HuH-7.5 (cell line): ENCODE results near the gene RAMP1.
"Not testable (repeated sequence)": the region's sequence is repeated elsewhere in the genome, so short reads cannot be mapped to it uniquely, and the experiment has no call there.

Source experiments
- DNase-seq: peaks from one replicate; pipeline ENCODE4 v3.0.0; 2011; ENCODE audit warnings: low spot score

The RAMP1 gene

DNA sequence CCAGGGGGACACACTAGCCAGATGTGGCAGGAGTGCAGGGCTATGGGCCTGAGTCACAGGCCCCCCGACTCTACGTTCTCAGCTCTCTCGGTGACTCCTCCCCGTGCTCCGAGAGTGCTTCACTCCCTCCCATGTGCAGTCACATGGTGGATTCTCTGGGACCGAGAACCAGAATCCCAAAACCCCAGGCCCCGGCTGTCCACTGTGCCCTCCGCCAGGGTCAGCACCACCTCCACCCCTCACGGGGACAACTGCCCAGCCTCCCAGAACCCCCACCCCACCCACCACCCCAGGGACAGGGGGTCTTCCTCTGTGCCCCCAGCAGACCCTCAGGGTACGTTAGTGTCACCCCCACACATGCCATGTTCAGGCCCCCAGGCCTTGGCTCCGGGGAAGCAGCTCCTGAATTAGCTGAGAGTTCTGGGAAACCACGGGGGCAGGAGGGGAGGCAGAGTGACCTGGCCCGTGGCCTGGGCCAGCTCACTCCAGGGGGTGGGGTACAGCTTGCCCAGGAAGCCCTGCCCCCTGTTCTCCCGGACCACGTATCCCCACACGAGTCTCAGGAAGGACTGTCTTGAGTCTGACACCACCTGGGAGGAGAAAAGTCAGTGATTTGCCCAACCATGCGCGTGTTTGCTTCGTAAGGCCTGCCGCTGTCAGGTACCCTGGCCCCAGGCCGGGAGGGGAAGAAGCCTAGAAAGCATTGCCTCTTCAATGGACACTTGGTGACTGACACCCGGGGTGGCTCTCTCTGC, 4.4 kb downstream of the RAMP1 start:
- DNase-seq: no peak

DNA sequence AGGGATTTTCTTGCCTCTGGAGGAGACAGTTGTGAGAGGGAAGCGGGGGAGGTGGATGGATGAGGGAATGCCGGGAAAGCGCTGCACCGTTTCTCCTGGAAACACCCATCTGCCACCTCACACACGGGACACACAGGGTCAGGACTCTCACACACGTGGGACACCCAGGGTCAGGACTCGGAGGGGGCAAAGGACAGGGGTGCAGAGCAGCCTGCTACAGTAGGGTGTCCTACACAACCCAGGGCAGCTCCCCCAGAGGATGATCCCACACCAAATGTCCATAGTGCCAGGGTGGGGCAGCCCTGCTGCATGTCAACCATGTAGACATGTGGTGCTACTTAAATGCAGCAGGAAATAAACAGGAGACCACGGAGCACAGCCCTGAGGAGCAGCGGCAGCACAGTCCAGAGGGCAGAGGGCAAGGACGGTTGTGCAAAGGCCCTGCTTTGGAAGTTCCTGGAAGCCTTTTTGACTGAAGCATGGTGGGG, 5.1 kb downstream of the RAMP1 start:
- DNase-seq: peak; percentile 16

DNA sequence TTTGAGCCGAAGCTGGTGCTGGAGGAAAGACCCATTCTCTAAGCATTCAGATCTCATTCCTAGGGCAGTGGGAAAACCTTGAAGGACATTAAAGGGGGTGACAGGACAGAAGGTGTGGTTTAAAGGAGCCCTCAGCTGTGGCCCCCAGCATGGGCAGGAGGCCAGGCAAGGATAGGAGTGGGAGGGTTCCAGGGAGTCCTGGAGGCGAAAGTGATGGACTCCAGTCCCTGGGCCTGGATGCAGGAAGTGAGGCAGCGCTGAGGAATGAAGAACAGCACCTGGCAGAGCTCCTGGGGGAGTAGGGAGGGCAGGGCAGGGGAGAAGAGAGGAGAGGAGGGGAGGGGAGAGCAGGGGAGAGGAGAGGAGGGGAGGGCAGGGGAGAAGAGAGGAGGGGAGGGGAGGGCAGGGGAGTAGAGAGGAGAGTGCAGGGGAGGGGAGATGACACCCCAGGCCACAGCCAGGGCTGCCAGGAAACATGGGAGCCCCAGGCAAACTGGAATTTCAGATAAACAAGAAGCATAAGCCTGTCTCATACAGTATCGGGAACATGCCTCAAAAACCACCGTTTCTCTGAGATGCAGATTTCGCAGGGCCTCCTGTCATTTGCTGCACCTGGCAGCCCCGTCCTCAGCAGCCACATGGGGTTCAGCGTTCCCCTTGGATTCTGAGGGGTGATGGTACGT, 5.7 kb downstream of the RAMP1 start:
- peak; percentile 7 for DNase-seq

DNA sequence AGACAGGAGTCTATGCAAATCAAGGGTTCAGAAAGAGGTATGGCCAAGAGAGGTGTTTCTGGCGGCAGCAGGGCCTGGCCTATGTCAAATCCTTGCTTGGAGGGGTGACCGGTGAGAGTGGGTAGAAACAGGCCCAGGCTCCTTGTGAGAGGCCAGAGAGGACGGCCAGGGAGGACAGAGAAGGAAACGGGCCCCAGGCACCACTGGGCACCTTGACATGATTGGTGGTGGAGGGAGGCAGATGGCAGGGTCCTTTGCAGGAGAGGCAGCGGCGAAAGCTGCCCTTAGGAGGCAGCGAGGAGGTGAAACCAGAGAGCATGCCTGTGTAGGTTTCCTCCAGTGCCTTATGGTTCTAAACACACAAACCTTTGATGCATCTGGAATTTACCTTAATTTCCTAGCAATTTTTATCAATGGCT, 6.2 kb downstream of the RAMP1 start:
- peak; percentile 12 for DNase-seq

DNA sequence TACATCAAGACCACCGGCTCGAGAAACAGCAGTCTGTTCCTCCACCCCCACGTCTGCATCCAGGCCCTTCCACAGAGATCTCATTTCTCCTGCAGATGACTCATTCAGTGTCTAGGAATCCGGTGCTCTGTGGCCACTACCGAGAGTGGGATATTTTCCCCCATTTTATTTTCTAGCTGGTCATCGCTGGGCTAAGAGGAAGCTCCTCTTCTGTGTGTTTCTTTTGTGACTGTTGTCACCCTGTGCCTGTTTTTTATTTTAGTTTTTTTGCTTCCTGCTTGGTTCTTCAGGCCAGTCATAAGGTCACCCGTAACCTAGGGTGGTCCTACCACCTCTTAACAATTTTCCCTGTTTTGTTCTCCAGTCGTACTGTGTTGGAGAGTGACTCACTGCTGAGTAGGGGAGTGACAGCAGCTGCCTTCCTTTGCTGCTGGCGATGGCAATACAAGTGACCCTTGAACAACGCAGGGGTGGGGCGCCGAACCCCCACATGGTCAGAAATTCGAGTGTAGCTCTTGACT, 6.7 kb downstream of the RAMP1 start:
- DNase-seq: no peak

DNA sequence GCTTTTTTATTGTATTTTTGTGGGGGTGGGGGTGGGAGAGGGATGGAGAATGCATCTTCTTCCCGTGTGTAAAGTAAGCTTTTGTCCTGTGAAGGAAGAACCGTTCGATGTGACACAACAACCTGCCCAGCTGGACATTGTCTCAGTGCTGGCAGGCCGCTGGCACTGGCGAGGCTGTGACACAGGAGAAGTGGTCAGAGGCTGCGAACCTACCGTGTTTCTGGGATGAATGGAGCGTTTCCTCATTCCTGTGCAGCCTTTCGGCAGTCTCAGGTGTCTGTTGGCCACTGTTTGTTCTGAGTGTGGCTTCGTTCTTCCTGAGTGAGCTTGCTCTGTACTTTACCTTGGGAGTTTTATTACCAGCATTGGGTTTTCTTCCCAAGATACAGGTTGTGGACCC, 8.0 kb downstream of the RAMP1 start:
- DNase-seq: no peak

DNA sequence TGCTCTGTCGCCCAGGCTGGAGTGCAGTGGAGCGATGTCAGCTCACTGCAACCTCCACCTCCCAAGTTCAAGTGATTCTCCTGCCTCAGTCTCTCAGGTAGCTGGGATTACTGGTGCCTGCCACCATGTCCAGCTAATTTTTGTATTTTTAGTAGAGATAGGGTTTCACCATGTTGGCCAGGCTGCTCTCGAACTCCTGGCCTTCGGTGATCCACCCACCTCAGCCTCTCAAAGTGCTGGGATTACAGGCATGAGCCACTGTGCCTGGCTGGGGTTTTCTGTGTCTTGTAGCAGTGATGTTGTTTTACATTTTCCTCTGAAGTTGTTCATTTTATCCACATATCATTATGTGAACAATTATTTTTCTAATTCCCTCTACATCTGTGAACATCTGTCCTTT, 8.7 kb downstream of the RAMP1 start:
- DNase-seq: not testable (repeated sequence)

DNA sequence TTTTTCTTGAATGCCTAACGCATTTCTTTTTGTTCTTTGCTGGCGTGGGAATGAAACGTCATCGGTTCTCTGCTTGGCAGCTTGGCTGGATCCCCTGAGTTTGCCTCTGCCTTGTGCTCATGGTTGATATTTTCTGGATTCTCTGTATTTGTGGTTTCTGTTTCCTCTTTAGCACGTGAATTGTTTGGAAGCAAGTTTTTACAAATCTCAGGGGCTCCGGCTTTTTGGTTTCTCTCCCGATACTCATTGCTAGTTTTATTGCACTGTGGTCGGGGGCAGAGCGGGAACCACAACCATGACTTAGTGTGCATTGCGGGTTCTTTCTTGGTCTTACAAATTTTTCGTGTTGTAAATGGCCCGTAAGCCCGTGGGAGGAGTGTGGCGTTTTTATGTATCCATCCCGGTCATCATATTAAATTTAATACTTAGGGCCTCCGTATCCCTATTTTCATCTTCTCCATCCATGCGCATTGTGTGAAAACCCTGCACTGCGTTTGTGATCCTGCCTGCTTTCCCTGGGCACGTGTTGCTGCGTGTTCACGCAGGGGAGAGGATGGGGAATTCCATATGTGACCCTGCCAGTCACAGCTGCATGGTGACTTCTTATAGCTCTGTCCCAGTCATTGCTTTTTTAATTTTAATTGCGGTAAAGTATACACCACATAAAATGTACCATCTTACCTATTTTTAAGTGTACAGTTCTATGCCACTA, 9.4 kb downstream of the RAMP1 start:
- no peak for DNase-seq

DNA sequence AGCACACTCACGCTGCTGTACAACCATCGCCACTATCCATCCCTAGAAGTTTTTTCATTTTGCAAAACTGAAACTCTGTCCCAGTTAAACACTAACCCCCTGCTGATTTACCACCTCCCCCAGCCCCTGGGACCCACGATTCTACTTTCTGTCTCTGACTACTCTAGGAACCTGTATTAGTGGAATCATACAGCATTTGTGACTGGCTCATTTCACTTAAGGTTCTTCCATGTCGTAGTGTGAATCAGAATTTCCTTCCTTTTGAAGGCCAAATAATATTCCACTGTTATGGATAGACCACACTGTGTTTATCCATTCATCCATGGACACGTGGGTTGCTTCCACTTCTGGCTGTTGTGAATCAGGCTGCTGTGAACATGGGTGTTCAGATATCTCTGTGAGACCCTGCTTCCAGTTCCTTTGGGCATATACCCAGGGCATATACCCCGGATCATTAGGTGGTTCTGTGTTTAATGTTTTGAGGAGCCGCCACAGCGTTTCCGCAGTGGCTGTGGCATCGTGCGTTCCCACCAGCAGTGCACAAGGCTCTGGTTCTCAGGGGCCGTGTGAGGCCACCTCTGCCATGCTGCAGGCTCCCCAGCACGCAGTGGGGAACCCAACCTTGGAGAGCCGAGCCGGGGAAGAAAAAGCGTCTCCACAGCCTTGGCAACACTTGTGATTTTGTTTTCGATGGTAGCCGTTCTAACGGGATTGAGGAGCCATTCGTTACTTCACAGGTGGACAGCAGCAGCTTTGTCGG, 10.1 kb downstream of the RAMP1 start:
- no peak for DNase-seq

DNA sequence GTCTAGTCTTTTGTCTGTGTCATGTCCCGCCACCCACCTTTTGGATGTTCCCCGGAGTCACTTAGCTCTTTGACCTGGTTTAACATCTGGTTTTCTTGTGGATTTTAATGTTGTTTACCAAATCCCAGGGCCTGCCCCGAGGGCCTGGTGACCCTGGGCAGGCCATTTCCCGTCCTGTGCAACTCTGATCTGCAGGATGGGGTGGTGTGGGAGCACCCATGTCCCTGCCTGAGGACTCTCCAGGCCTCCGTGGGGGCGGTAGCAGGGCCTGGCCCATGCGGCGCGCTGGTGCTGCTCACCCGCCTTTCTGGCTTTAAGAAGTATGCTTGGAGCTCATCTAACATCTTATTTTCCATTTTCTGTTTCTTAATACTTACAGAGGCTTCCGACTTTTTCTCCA, 10.7 kb downstream of the RAMP1 start:
- DNase-seq: no peak

DNA sequence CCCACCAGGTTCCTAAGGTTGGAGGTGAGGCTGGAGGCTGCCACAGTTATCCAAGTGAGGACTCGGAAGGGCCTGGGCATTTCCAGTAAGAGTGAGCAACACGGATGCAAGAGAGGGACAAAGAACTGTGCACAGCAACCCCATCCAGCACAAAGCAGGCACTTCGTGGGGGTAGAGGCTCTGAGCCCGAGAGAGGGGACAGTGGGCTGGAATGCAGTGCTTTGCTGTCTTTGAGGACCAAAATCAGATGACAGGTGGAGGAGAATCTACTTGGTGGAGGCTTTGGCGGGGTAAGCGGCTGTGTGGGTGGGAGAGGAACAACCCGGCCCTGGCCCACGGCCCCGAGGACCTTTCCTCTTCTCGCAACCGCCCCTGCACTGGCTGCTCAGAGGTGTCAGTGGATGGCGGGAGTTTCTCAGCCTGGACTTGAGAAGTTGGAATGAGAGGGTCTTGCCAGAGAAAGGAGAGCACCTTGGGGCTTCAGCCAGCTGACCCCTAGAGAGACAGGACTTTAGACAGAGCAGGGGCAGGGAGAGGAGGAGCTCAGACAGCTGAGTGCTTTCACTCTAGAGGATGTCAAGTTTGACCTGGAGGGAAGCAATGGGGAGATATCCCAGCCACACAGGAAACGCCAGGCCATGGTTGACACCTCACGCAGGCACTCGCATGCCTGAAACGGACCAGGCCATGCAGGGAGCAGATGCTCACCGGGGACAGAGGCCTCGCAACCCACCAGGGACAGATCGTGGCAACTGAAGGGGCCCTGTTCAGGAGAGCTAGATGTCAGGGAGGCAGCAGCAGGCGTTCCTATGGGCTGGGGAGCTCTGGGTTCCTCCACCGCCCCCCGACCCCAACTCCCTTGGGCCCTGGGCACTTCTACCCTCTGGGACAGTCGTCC, 11.6 kb downstream of the RAMP1 start:
- no peak for DNase-seq

DNA sequence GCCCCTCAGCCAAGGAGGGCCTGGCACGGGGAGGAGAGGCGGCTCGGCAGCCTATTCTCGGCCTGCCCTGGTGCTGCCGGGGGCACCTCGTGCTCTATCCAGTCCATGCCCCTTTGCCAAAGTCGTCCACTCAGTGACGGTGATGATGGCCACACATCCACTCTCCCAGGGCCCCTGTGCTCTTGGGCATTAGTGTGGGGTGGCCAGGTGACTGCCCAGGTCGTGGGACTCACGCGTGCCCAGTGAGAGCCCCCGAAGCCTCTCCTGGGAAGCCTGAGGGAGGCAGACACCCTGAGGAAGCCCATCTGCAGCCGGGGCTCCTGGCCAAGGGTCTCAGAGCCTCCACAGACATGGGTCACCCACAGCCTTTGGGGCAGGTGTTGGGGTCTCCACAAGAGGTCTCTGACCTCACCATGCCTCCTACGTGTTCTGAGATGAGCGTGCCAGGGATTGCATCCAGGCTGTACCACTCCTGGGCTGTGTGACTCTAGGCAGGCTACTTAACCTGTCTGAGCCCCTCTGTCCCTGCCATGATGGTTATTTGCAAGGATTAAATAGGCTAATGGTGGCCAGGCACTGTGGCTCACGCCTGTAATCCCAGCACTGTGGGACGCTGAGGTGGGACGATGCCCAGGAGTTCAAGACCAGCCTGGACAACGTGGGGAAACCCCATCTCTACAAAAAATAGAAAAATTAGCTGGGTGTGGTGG, 12.9 kb downstream of the RAMP1 start:
- DNase-seq: no peak

DNA sequence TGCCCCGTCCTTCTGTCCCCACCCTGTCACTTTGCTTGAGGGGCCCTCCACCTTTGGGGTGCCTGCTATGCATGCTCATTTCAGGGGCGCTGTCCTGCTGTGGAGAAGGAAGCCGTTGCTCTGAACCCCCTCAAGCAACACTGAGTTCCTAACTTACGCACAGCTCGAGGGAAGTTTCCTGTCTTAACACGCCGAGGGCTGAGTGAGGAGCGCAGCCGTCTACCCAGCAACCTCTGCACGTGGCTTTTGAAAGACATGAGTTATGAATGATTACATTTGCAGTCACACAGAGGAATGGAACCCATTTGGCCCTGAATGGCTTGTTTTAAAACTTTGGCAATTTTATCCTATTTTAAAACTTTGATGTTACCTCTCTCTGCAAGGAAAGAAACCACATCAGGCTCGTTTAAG, 14.0 kb downstream of the RAMP1 start:
- no peak for DNase-seq

DNA sequence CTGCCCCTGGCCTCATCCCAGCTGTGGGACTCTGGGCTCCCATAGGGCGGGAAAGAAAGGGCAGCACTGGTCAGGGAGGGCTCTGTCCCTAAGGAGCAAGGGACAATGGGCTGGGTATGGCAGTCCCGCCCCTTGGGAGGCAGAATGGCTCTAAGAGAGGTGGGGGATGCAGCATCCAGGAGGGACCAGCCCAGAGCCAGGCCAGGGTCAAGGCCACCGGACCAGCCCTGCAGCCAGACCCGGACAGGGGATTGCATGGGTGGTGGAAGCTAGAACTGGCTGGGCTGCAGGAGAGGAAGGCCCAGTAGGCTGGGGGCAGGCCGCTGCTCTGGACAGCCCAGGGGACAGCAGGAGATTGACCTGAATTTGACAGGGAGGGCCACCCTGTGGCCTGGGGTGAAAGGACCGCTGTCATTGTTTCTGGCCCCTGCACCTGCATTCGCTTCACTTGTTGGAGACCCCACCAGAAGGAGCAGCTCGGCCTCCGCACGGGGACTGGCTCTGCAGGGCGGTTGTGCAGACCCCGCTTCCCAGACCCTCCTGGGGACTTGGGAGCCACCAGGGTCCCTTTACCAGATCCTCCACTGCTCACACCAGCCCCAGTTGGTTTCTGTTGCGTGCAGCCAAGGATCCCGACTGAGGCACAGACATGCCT, 14.6 kb downstream of the RAMP1 start:
- no peak for DNase-seq

DNA sequence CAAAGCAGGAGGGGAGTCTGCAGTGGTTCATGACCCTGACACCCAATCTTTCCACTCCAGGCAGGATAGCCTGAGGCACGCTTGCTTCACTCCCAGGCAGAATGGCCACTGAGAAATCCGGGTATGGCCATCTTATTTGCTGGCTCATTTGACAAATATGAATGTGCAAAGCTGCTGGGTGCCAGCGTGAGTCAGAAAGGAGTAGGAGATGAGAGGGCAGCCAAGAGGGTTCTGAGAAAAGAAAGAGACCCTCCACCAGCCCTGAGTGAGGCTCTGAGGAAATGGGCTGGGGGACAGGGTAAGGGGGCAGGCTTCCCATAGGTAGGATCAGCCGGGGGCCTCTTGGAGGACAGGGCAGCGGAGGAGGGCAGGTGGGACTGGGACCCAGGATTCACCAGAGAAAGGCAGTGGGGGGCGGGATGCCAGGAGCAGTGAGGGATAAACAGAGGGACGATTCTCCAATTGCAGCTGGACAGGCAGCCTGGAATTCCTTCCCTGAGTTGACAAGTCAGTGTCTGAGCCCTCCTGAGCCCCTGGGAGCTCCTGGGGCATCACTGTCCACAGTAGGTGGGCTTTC, 15.2 kb downstream of the RAMP1 start:
- no peak for DNase-seq

DNA sequence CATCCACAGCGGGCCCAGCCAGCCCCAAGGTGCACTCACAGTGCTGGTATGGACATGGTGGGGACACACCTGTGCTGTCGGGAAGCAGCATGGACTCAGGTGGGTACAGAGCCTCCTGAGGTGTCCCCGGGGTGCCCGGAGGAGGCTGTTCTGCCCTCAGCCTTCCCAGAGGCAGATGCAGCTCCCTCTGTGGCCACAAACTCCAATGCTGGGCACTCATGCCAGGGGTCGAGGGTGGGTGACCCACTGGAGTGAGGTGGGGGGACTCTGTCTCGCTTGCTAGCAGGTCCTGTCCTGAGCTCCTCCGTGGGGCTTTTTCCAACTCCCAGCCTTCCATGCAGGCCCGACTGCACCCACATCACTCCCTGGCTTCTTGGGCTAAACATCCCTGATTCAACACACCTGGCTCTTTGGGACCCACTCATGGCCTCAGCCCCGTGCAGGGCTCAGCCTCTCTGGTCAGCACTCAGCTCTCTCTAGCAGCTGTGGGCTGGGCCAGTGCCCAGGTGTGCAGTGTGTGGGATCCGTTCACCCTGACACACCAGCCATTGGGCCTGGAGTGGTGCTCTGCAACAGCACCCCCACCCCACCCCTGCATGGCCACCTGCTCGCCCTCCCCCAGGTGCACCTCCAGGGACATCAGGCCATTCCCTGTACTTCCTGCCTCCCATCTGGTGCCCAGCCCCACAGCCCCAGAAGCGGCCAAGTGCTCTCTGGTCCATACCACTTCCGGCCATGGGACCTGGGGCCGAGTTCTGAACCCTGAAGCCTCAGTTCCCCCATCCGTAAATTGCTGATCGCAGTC, 16.0 kb downstream of the RAMP1 start:
- DNase-seq: no peak

DNA sequence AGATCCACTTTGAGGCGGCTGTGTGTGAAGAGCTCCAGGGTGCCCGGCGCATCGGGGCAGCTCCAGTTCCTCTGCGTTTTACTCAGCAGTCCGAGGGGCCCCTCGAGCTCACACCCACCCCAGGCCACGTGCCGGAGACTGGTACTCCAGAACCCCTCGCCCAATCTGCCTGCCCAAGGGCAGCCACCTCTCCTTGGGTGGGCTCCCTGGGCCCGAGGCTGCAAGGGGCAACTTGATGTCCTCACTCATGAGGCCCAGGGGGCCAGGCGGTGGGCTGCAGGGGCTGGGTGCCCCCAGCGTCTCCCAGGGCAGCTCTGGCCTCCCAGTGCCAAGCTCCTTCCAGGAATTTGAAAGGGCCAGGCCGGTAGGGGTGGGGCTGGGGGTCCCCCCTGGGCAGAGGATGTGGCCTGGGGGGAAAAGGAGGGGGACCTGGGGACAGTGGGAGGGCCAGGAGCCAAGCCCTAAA, 16.7 kb downstream of the RAMP1 start:
- no peak for DNase-seq

DNA sequence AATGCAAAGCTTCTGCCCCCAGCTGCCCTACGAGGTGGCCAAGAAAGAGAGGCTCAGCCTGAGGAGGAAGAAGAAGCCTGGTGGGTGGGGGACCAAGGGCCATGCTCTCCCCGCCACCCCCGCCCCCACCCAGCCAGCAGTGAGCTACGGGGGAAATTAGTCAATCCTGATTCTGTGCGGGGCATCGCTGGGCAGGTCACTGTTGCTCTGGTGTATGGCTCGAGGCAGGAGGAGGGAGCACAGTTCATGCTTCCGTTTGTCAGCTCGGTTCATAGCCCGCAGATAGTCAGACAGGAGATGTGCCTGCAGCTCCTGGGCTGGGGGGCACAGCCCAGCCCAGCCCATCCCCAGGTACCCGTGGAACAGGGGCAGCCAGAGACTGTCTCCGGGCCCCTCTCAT, 17.1 kb downstream of the RAMP1 start:
- no peak for DNase-seq
